ENCODE data around the gene AKR1B1. TPM values are rescaled to one million over a fixed set of nuclear protein-coding genes. Genes with fewer than 3 reads are reported as not detected.

The AKR1B1 gene
- total and polyA plus RNA-seq, 2 of the 4 experiments (the other 2 are of a cell fraction) = 90.9 to 201 TPM

DNA sequence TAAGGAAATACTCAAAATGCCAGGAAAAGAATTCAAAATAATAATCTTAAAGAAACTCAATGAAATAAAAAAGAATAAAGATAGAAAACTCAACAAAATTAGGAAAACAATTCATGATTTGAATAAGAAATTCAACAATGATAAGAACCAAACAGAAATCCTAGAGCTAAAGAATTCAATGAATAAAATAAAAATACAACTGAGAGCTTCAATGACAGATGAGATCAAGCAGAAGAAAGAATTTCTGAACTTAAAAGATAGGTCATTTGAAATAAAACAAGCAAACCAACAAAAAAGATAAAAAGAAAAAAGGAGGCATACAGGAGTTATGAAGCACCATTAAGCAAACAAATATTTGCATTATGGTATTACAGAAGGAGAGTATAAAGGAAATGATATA, 5.6 kb upstream of the AKR1B1 start:
- Histone ChIP-seq H2AK9ac (replicated peaks; ENCODE audit: low read depth, low read length, poor library complexity) (no peak overlapping the region), H3K4me3 (ENCODE audit: insufficient read depth, low read depth, low read length) (no peak overlapping the region), H3K79me1 (ENCODE audit: low read depth in 1 of 2, low read length in 2 of 2) (0 out of 4 replicates have a peak, but pooled peaks cover 0 to 2% of the 10 kb centered on the region in 2 experiments), H3K4me2 (ENCODE audit: low read depth, low read length) (no peak overlapping the region), H3K36me3 (ENCODE audit: control insufficient read depth, insufficient read depth, low read length) (no peaks in the 10 kb centered on the region), H2BK15ac (ENCODE audit: low read depth, low read length) (no peak overlapping the region), H4K91ac (ENCODE audit: insufficient read depth, low read depth, low read length) (no peak overlapping the region), H2BK5ac (ENCODE audit: low read depth, low read length, poor library complexity, severe bottlenecking) (no peak overlapping the region), H4K20me1 (ENCODE audit: insufficient read depth, low read length) (no peaks in the 10 kb centered on the region), H4K8ac (ENCODE audit: low read depth in 2 of 2, low read length in 2 of 2) (no peak overlapping the region), H2BK20ac (ENCODE audit: low read depth, low read length) (no peak overlapping the region), H2BK120ac (ENCODE audit: low read depth, low read length) (no peak overlapping the region), H2AK5ac (ENCODE audit: low read depth, low read length) (no peak overlapping the region), H3K14ac (replicated peaks; ENCODE audit: low read depth, low read length) (no peak overlapping the region), H3K27me3 (ENCODE audit: control insufficient read depth, insufficient read depth, low read length) (no peaks in the 10 kb centered on the region), H3K27ac (ENCODE audit: insufficient read depth, low read length) (no peak overlapping the region), H3K56ac (ENCODE audit: extremely low read depth, insufficient read depth, low read length) (no peak overlapping the region), H3K4me1 (ENCODE audit: control insufficient read depth, insufficient read depth, low read length) (peaks cover 11% of the 10 kb centered on the region), H3K9me1 (ENCODE audit: insufficient read depth, low read length) (peaks cover 17% of the 10 kb centered on the region), H4K5ac (ENCODE audit: low read depth, low read length) (no peak overlapping the region), H2AFZ (replicated peaks; ENCODE audit: low read length, poor library complexity) (no peak overlapping the region), H3K4ac (ENCODE audit: low read depth, low read length) (no peak overlapping the region), H3K9me3 (ENCODE audit: control insufficient read depth, insufficient read depth, low read length) (peaks cover 8% of the 10 kb centered on the region), H3K23ac (ENCODE audit: low read depth, low read length) (no peak overlapping the region), H3K9ac (ENCODE audit: low read depth, low read length) (no peak overlapping the region), H3K18ac (ENCODE audit: low read depth, low read length) (no peak overlapping the region)
- in situ Hi-C loops (cut with MboI; ENCODE audit: low sequenced_read_pairs) = no loop called here
- CTCF ChIA-PET = no interaction called here
- TF ChIP-seq FOS (IDR thresholded peaks at IDR 0.05; ENCODE audit: low read depth, low read length) (no peak), CHD1 (IDR thresholded peaks at IDR 0.05; ENCODE audit: low read depth, low read length) (no peak), SMC3 (IDR thresholded peaks at IDR 0.05; ENCODE audit: low read depth, low read length) (no peak), RAD21 (IDR thresholded peaks at IDR 0.05; ENCODE audit: low read length) (no peak), NFE2L2 (IDR thresholded peaks at IDR 0.05; ENCODE audit: low read depth, low read length) (no peak), RFX5 (IDR thresholded peaks at IDR 0.05; ENCODE audit: low read depth, low read length) (no peak), MXI1 (IDR thresholded peaks at IDR 0.05; ENCODE audit: borderline replicate concordance, low read depth, low read length) (no peak), RCOR1 (IDR thresholded peaks at IDR 0.05; ENCODE audit: insufficient replicate concordance, low read length) (no peak), CEBPB (IDR thresholded peaks at IDR 0.05; ENCODE audit: low read depth, low read length) (no peak), BHLHE40 (IDR thresholded peaks at IDR 0.05; ENCODE audit: low read depth, low read length) (no peak), MAFK (IDR thresholded peaks at IDR 0.05; ENCODE audit: low read depth, low read length) (no peak), MAZ (IDR thresholded peaks at IDR 0.05; ENCODE audit: borderline replicate concordance, low read depth, low read length) (no peak), USF2 (IDR thresholded peaks at IDR 0.05; ENCODE audit: low read depth, low read length) (no peak), POLR2A (IDR thresholded peaks at IDR 0.05; ENCODE audit: low read depth, low read length) (no peak)
- TF ChIP-seq, protein P1, sequence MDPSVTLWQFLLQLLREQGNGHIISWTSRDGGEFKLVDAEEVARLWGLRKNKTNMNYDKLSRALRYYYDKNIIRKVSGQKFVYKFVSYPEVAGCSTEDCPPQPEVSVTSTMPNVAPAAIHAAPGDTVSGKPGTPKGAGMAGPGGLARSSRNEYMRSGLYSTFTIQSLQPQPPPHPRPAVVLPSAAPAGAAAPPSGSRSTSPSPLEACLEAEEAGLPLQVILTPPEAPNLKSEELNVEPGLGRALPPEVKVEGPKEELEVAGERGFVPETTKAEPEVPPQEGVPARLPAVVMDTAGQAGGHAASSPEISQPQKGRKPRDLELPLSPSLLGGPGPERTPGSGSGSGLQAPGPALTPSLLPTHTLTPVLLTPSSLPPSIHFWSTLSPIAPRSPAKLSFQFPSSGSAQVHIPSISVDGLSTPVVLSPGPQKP (IDR thresholded peaks at IDR 0.05; ENCODE audit: borderline replicate concordance, low read depth, low read length) = no peak
- BruUV-seq (replicated peaks) = no TSS peak
- DNase-seq = no peak
- POLR2A ChIA-PET (ENCODE audit: unreplicated experiment) = interaction anchor here (0.6 kb wide), 1 partner anchor 11 kb away, joined by 11 read pairs; no protein-coding TSS in a partner anchor
- intact Hi-C loops (cut with micrococcal nuclease) = no loop called here
- dilution Hi-C loops (cut with HindIII; ENCODE audit: low sequenced_read_pairs, unreplicated experiment) = no loop called here
- no peak for ATAC-seq (ENCODE audit: low read depth)

Measured in IMR-90 (cell line).